B cell (primary cell): Measurements from ENCODE around the gene CBFB. TPM values are rescaled to one million over a fixed set of nuclear protein-coding genes. Genes with fewer than 3 reads are reported as not detected.

Experiments
- ATAC-seq: fragments of 200-7000 bp; cut with Tn5 transposase; one replicate; pipeline ENCODE4 v1.10.0; 2021; ENCODE audit warnings: low read depth, mild to moderate bottlenecking, moderate number of reproducible peaks, moderate library complexity
- CTCF ChIA-PET: fragments of 350-600 bp; sonication (Branson Sonifier 250); formaldehyde crosslinking; loops from one replicate; lab custom pipeline; 2021; ENCODE audit warnings: antibody characterized with exemption, inconsistent platforms; lab: Charles Lee
- POLR2A ChIA-PET: fragments of 350-600 bp; sonication (Branson Sonifier 250); formaldehyde crosslinking; loops from one replicate; lab custom pipeline; 2021; ENCODE audit warnings: antibody characterized with exemption; lab: Charles Lee
- DNase-seq: peaks from one replicate; pipeline ENCODE4 v3.0.0; 2013
- H2AFZ ChIP-seq: 2 replicates; pipeline ENCODE4 v1.6.1; 2012; ENCODE audit warnings: mild to moderate bottlenecking, low read depth, low read length; ENCODE audit not compliant: insufficient read depth, poor library complexity, severe bottlenecking
- H3K27ac ChIP-seq, 2 donors: 1 replicate in 1 of 2; 2 replicates in 1 of 2; pipeline ENCODE4 v1.5.1; 2012 to 2013; ENCODE audit warnings: low read length in 2 of 2, mild to moderate bottlenecking in 2 of 2, moderate library complexity in 1 of 2
- H3K27me3 ChIP-seq, 4 experiments: fragments of 200-600 bp in 1 of 4; sonication (generic) in 1 of 4; replicated peaks in 1 of 4; 1 replicate in 2 of 4; 2 replicates in 2 of 4; pipeline versions ENCODE4 v1.6.1 to v1.7.0; 2013 to 2016; ENCODE audit warnings: low read length in 3 of 4, mild to moderate bottlenecking in 2 of 4, mixed read lengths in 1 of 4, moderate library complexity in 1 of 4; ENCODE audit not compliant: insufficient read depth in 4 of 4, control insufficient read depth in 3 of 4; ENCODE audit errors: control extremely low read depth in 1 of 4
- H3K36me3 ChIP-seq, 2 experiments: replicated peaks in 1 of 2; 1 replicate in 1 of 2; 2 replicates in 1 of 2; pipeline versions ENCODE4 v1.6.1 to v1.7.1; 2013; ENCODE audit warnings: low read length in 1 of 2; ENCODE audit not compliant: insufficient read depth in 2 of 2, control insufficient read depth in 1 of 2; ENCODE audit errors: control extremely low read depth in 1 of 2, extremely low read depth in 1 of 2
- H3K4me1 ChIP-seq, 2 donors: fragments of 200-600 bp in 1 of 2; sonication (generic) in 1 of 2; 1 replicate in 1 of 2; 2 replicates in 1 of 2; pipeline versions ENCODE4 v1.5.1 to v1.6.1; 2013 to 2017; ENCODE audit warnings: low read length in 2 of 2; ENCODE audit not compliant: control insufficient read depth in 2 of 2, insufficient read depth in 2 of 2
- H3K4me2 ChIP-seq: replicated peaks from 2 replicates; pipeline ENCODE3; 2012; ENCODE audit warnings: mild to moderate bottlenecking, low read depth, low read length; ENCODE audit not compliant: poor library complexity, severe bottlenecking
- H3K4me3 ChIP-seq, 5 experiments: fragments of 200-600 bp in 1 of 5; sonication (generic) in 1 of 5; 1 replicate in 3 of 5; 2 replicates in 2 of 5; pipeline versions ENCODE4 v1.5.1 to v1.7.0; 2011 to 2016; ENCODE audit warnings: low read length in 4 of 5, mild to moderate bottlenecking in 4 of 5, low read depth in 2 of 5, control low read depth in 1 of 5, moderate library complexity in 1 of 5; ENCODE audit not compliant: insufficient read depth in 1 of 5; ENCODE audit errors: control extremely low read depth in 1 of 5, extremely low read depth in 1 of 5
- H3K79me2 ChIP-seq: fragments of 200-600 bp; sonication (generic); one replicate; pipeline ENCODE4 v1.6.0; 2016; ENCODE audit warnings: low read length; ENCODE audit not compliant: control insufficient read depth, insufficient read depth
- H3K9ac ChIP-seq: fragments of 200-600 bp; sonication (generic); 2 replicates; pipeline ENCODE4 v1.6.1; 2017; ENCODE audit warnings: mild to moderate bottlenecking, low read length, moderate library complexity
- H3K9me3 ChIP-seq, 3 donors: one replicate each; pipeline versions ENCODE4 v1.6.1 to v1.7.1; 2013; ENCODE audit warnings: low read length in 2 of 3; ENCODE audit not compliant: control insufficient read depth in 2 of 3, insufficient read depth in 1 of 3; ENCODE audit errors: control extremely low read depth in 1 of 3
- H4K20me1 ChIP-seq: 2 replicates; pipeline ENCODE4 v1.6.0; 2012; ENCODE audit warnings: mild to moderate bottlenecking, low read length; ENCODE audit not compliant: insufficient read depth, control insufficient read depth, poor library complexity, severe bottlenecking
- H3K27ac Mint-ChIP-seq: one replicate; pipeline ENCODE4 v1.8.0; 2021; ENCODE audit warnings: mixed read lengths
- H3K27me3 Mint-ChIP-seq: one replicate; pipeline ENCODE4 v1.8.0; 2021; ENCODE audit warnings: mixed read lengths
- H3K4me1 Mint-ChIP-seq: one replicate; pipeline ENCODE4 v1.8.0; 2021; ENCODE audit warnings: mixed read lengths
- H3K4me3 Mint-ChIP-seq: one replicate; pipeline ENCODE4 v1.8.0; 2021; ENCODE audit warnings: mixed read lengths
- H3K9me3 Mint-ChIP-seq: one replicate; pipeline ENCODE4 v1.8.0; 2022; ENCODE audit warnings: mixed read lengths; ENCODE audit not compliant: insufficient read depth
- EZH2 ChIP-seq: IDR thresholded peaks from 2 replicates; pipeline ENCODE4 v1.6.1; 2012; ENCODE audit warnings: borderline replicate concordance, low read depth, mild to moderate bottlenecking, moderate library complexity, low read length; ENCODE audit not compliant: insufficient read depth, poor library complexity, severe bottlenecking
- WGBS: methylation state at CpG from one replicate; pipeline ENCODE4 v1.1.5; 2013; ENCODE audit warnings: missing lambda C conversion rate; ENCODE audit not compliant: insufficient coverage; 5-methylcytosine and 5-hydroxymethylcytosine counted together
- intact Hi-C: fragments of 100-400 bp; cut with micrococcal nuclease; formaldehyde crosslinking; loops from one replicate; pipeline ENCODE4 v1.10.0; 2022
- polyA plus RNA-seq: library from polyadenylated mRNA; depleted of rRNA; stranded (reverse); fragments of >200 nt; gene quantifications from 2 replicates; pipeline ENCODE4 v1.2.3, GENCODE V29; 2012
- total RNA-seq, 2 donors: library from RNA; stranded (reverse); fragments of 120-200 nt in 1 of 2; gene quantifications; 1 replicate in 1 of 2; 2 replicates in 1 of 2; pipeline versions ENCODE4 v1.2.3 to v1.2.4, GENCODE V29; 2013 to 2022
- TF ChIP-seq, protein P1 (sequence below): fragments of 200-600 bp; IDR thresholded peaks from one replicate; pipeline ENCODE4 v1.8.0; 2022; ENCODE audit warnings: antibody characterized with exemption, mild to moderate bottlenecking

The CBFB gene
- total and polyA plus RNA-seq, 2 donors (not counting 1 experiment from before 2014, with no cell fraction given): 19.5 to 89.0 TPM

DNA sequence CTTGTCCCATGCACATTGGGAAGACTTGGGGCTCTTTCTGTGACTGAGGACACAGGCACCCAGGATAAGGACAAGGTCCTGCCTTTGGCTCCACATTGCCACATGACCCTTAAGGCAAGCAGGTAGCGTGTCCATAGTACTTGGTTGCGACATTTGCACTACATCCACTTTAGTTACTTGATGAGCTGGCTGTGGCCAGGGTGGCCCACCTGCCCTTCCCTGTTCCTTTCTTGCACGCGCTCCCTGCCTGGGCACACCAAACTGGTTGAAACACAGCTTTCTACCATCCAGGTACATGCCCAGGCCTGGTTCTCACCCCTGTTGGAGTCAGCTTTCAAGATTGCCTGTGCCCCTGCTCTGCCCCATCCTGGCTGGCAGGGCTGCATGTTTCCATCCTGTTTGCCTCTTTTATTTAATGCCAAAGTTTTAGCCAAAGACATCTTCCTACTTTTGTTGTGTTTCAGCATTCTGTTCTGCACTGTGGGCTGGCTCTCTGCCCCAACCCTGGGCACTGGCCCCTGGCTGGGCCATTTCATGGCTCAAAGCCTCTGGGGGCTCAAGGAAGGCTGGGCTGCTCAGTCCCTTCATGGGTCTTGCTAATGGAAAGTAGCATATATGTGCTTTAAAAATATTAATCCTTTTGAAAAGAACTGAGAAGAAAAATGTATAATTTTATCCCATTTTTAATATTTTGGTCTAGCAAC is 118.6 kb downstream of the CBFB start:
- POLR2A ChIA-PET: no interaction called here
- intact Hi-C loops: no loop called here
- Histone ChIP-seq H3K27ac (no peak overlapping the region), H4K20me1 (no peaks in the 10 kb centered on the region), H3K36me3 (peaks cover 0 to 50% of the 10 kb centered on the region in 2 experiments), H3K79me2 (no peaks in the 10 kb centered on the region), H3K27me3 (peaks cover 0 to 28% (median 10%) of the 10 kb centered on the region in 4 experiments), H3K9me3 (peaks cover 0 to 19% (median 0%) of the 10 kb centered on the region in 3 donors), H3K4me2 (no peak overlapping the region), H3K4me1 (peaks cover 10 to 14% of the 10 kb centered on the region in 2 donors), H2AFZ (no peak overlapping the region), H3K9ac (no peak overlapping the region), H3K4me3 (no peak overlapping the region)
- Mint-ChIP-seq H3K4me1 (peaks cover 12% of the 10 kb centered on the region), H3K4me3 (no peak overlapping the region), H3K27me3 (peaks cover 20% of the 10 kb centered on the region), H3K27ac (no peak overlapping the region), H3K9me3 (no peaks in the 10 kb centered on the region)
- CTCF ChIA-PET: interaction anchor here (0.6 kb wide), 1 partner anchor 28 kb away, joined by 3 read pairs; no protein-coding TSS in a partner anchor
- 98% methylated on average over 4 of the region's 4 CpGs for WGBS
- DNase-seq (no peak), ATAC-seq (no peak)
- TF ChIP-seq EZH2: no peak
- TF ChIP-seq, protein P1, sequence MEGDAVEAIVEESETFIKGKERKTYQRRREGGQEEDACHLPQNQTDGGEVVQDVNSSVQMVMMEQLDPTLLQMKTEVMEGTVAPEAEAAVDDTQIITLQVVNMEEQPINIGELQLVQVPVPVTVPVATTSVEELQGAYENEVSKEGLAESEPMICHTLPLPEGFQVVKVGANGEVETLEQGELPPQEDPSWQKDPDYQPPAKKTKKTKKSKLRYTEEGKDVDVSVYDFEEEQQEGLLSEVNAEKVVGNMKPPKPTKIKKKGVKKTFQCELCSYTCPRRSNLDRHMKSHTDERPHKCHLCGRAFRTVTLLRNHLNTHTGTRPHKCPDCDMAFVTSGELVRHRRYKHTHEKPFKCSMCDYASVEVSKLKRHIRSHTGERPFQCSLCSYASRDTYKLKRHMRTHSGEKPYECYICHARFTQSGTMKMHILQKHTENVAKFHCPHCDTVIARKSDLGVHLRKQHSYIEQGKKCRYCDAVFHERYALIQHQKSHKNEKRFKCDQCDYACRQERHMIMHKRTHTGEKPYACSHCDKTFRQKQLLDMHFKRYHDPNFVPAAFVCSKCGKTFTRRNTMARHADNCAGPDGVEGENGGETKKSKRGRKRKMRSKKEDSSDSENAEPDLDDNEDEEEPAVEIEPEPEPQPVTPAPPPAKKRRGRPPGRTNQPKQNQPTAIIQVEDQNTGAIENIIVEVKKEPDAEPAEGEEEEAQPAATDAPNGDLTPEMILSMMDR: no peak

DNA sequence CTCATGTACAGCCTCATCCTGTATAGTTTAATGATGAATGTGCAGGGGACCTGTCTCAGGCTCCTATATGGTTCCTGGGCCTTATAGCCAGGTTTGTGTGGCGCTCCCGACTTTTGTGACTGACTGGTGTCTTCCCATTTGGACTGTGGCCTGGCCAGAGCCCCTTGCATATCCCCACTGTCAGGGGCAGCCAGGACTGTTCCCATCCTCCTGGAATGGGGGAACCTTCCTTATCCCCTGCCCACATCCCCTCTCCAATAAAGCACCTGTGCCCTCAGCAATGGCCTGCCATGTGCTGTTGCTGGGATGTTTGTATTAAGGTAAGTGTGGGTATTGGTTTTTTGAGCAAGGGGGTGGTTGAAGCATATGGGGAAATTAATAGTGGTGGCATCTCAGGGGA is 119.3 kb downstream of the CBFB start:
- CTCF ChIA-PET: no interaction called here
- 90% methylated on average over 2 of the region's 2 CpGs for WGBS
- no peak overlapping the region for H2AFZ ChIP-seq
- no peaks in the 10 kb centered on the region for H3K79me2 ChIP-seq
- POLR2A ChIA-PET: no interaction called here
- peaks cover 14% of the 10 kb centered on the region for H3K4me1 Mint-ChIP-seq
- H3K27me3 Mint-ChIP-seq: peaks cover 20% of the 10 kb centered on the region
- no peak overlapping the region for H3K27ac ChIP-seq
- H3K36me3 ChIP-seq: peaks cover 0 to 49% of the 10 kb centered on the region in 2 experiments
- H3K4me1 ChIP-seq: peaks cover 10 to 14% of the 10 kb centered on the region in 2 donors
- H3K27me3 ChIP-seq: peaks cover 0 to 28% (median 10%) of the 10 kb centered on the region in 4 experiments
- ATAC-seq: no peak
- no peak overlapping the region for H3K9ac ChIP-seq
- no peak for DNase-seq
- H3K9me3 ChIP-seq: peaks cover 0 to 19% (median 0%) of the 10 kb centered on the region in 3 donors
- intact Hi-C loops: no loop called here
- no peak overlapping the region for H3K27ac Mint-ChIP-seq
- H3K4me2 ChIP-seq: no peak overlapping the region
- no peak overlapping the region for H3K4me3 Mint-ChIP-seq
- no peaks in the 10 kb centered on the region for H3K9me3 Mint-ChIP-seq
- TF ChIP-seq, protein P1: no peak
- no peak for TF ChIP-seq EZH2
- no peaks in the 10 kb centered on the region for H4K20me1 ChIP-seq
- no peak overlapping the region for H3K4me3 ChIP-seq
